HL-60 (cell line): Measurements from ENCODE around the gene BRF1.
A peak's percentile ranks its signal among the peaks of the same experiment; 100 is the strongest.

ENCODE experiments used
- DNase-seq, 2 experiments: peaks; one replicate each; pipeline ENCODE4 v3.0.0-alpha.2; 2010 to 2020; ENCODE audit warnings: low read depth in 1 of 2, low spot score in 1 of 2
- H3K27ac ChIP-seq: fragments of 250-450 bp; sonication (Bioruptor Pico); replicated peaks from 2 replicates; pipeline ENCODE4 v1.5.1; 2020; ENCODE audit warnings: mild to moderate bottlenecking, moderate library complexity
- H3K27me3 ChIP-seq: fragments of 250-450 bp; sonication (Bioruptor Pico); 2 replicates; pipeline ENCODE4 v1.5.1; 2021; ENCODE audit warnings: mild to moderate bottlenecking, moderate library complexity; ENCODE audit not compliant: insufficient read depth, poor library complexity, severe bottlenecking
- H3K4me3 ChIP-seq: replicated peaks from 2 replicates; pipeline ENCODE4 v1.5.1; 2011; ENCODE audit warnings: mild to moderate bottlenecking, control low read depth, low read length; ENCODE audit not compliant: insufficient read depth
- GABPA ChIP-seq: IDR thresholded peaks from 2 replicates; pipeline ENCODE4 v1.6.1; 2012; ENCODE audit warnings: low read depth
- POLR2AphosphoS5 ChIP-seq: IDR thresholded peaks from 2 replicates; pipeline ENCODE4 v1.6.1; 2012; ENCODE audit warnings: low read depth
- SPI1 ChIP-seq: IDR thresholded peaks from 2 replicates; pipeline ENCODE4 v1.6.1; 2012; ENCODE audit warnings: low read depth, mild to moderate bottlenecking, borderline replicate concordance
- TF ChIP-seq, protein P1 (sequence below): IDR thresholded peaks from 2 replicates; pipeline ENCODE4 v1.6.1; 2012; ENCODE audit warnings: low read depth; ENCODE audit not compliant: insufficient replicate concordance
- TF ChIP-seq, protein P2 (sequence below): IDR thresholded peaks from one replicate; pipeline ENCODE4 v1.5.1; 2011; ENCODE audit warnings: low read length, control low read depth, inconsistent platforms; ENCODE audit not compliant: insufficient read depth

The BRF1 gene

GRCh38 chr14:105203701-105204100, 97.1 kb downstream of the BRF1 start:
- Histone ChIP-seq H3K27me3 (peaks cover 7% of the 10 kb centered on the region), H3K4me3 (no peak overlapping the region), H3K27ac (no peak overlapping the region)
- TF ChIP-seq SPI1 (no peak), POLR2AphosphoS5 (no peak; the same call in 1 of the 2 replicates)
- TF ChIP-seq, protein P1, sequence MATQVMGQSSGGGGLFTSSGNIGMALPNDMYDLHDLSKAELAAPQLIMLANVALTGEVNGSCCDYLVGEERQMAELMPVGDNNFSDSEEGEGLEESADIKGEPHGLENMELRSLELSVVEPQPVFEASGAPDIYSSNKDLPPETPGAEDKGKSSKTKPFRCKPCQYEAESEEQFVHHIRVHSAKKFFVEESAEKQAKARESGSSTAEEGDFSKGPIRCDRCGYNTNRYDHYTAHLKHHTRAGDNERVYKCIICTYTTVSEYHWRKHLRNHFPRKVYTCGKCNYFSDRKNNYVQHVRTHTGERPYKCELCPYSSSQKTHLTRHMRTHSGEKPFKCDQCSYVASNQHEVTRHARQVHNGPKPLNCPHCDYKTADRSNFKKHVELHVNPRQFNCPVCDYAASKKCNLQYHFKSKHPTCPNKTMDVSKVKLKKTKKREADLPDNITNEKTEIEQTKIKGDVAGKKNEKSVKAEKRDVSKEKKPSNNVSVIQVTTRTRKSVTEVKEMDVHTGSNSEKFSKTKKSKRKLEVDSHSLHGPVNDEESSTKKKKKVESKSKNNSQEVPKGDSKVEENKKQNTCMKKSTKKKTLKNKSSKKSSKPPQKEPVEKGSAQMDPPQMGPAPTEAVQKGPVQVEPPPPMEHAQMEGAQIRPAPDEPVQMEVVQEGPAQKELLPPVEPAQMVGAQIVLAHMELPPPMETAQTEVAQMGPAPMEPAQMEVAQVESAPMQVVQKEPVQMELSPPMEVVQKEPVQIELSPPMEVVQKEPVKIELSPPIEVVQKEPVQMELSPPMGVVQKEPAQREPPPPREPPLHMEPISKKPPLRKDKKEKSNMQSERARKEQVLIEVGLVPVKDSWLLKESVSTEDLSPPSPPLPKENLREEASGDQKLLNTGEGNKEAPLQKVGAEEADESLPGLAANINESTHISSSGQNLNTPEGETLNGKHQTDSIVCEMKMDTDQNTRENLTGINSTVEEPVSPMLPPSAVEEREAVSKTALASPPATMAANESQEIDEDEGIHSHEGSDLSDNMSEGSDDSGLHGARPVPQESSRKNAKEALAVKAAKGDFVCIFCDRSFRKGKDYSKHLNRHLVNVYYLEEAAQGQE = no peak
- DNase-seq = no peak

GRCh38 chr14:105203057-105203531, 97.7 kb downstream of the BRF1 start:
- Histone ChIP-seq H3K27me3 (peaks cover 13% of the 10 kb centered on the region), H3K27ac (no peak overlapping the region), H3K4me3 (no peak overlapping the region)
- TF ChIP-seq, protein P1 = no peak
- TF ChIP-seq, protein P2, sequence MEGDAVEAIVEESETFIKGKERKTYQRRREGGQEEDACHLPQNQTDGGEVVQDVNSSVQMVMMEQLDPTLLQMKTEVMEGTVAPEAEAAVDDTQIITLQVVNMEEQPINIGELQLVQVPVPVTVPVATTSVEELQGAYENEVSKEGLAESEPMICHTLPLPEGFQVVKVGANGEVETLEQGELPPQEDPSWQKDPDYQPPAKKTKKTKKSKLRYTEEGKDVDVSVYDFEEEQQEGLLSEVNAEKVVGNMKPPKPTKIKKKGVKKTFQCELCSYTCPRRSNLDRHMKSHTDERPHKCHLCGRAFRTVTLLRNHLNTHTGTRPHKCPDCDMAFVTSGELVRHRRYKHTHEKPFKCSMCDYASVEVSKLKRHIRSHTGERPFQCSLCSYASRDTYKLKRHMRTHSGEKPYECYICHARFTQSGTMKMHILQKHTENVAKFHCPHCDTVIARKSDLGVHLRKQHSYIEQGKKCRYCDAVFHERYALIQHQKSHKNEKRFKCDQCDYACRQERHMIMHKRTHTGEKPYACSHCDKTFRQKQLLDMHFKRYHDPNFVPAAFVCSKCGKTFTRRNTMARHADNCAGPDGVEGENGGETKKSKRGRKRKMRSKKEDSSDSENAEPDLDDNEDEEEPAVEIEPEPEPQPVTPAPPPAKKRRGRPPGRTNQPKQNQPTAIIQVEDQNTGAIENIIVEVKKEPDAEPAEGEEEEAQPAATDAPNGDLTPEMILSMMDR = peak; percentile 85
- DNase-seq = peak in 1 of 2 experiments; percentile 47

GRCh38 chr14:105201925-105202513, 98.8 kb downstream of the BRF1 start:
- Histone ChIP-seq H3K27ac (peak overlapping the region; percentile 77), H3K27me3 (peaks cover 21% of the 10 kb centered on the region), H3K4me3 (no peak overlapping the region)
- TF ChIP-seq GABPA (no peak), POLR2AphosphoS5 (peak; percentile 77)
- peak; percentile 50 to 87 for DNase-seq

DNA sequence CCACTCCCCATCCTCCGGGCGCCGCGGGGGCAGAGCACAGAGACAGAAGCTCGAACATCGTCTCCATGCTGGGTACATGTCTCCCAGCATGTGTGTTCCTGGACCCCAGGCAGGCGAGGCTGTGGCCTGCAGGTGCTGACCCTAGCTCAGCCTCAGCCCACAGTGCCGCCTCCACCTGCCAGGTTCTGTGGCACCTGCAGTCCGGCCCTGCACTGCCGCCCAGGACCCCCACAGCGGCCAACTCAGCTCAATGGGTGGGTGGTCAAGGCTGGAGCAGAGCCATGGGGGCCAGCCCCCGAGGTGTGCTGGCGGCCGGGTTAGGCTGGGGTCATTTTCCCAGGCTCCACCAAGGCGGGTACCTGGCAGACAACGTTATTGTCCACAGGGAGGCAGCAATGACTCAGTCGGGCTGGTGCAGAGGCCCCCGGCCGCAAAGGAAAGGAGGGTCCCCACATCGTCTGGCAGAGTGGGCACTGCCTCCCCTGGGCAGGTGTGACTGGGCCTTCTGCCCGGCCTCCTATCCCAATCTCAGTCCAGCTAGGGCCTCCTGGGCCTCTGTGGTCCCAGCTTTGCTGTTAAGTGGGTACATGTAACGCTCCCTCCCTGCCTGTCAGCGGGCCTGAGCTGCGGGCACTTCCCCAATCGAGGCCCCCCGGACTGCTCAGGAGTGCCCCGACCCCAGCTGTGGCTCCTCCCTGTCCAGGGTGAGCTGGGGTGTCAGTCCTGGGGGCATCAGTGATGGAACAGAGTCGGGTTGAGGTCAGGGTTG, 99.5 kb downstream of the BRF1 start:
- TF ChIP-seq, protein P1 = no peak
- TF ChIP-seq SPI1 = peak; percentile 92
- TF ChIP-seq, protein P2 = peak; percentile 3
- no peak for DNase-seq
- H3K27ac ChIP-seq = peak overlapping the region; percentile 77
- H3K27me3 ChIP-seq = peaks cover 26% of the 10 kb centered on the region
- no peak overlapping the region; the same call in 1 of the 2 replicates for H3K4me3 ChIP-seq
